GM23248 (cell line): ENCODE measurements around the gene ERFL.

ENCODE experiments used
- EZH2 ChIP-seq: fragments of 200-600 bp; sonication (generic); IDR thresholded peaks from 2 replicates; pipeline ENCODE4 v1.6.1; 2018; ENCODE audit warnings: antibody characterized with exemption, mild to moderate bottlenecking; ENCODE audit not compliant: insufficient read depth, poor library complexity, severe bottlenecking
- EZH2phosphoT487 ChIP-seq: fragments of 200-600 bp; sonication (generic); IDR thresholded peaks from 2 replicates; pipeline ENCODE4 v1.6.1; 2018; ENCODE audit warnings: antibody characterized with exemption, moderate library complexity, mild to moderate bottlenecking, low read depth; ENCODE audit not compliant: insufficient read depth

- TF ChIP-seq EZH2 (no peak), EZH2phosphoT487 (no peak)
Measured at GRCh38 chr19:41883463-41883820, 44.8 kb downstream of the ERFL start.
